Subcutaneous abdominal adipose tissue (tissue), 5 donors: ENCODE measurements around the gene ZFHX3.

Experiments used
- H3K27ac ChIP-seq: one replicate; pipeline ENCODE4 v1.7.0; 2013; ENCODE audit warnings: low read depth, mild to moderate bottlenecking, inconsistent platforms, low read length, moderate library complexity
- H3K27me3 ChIP-seq, 5 donors: one replicate each; pipeline ENCODE4 v1.7.0; 2013; ENCODE audit warnings: low read length in 5 of 5, inconsistent platforms in 1 of 5; ENCODE audit not compliant: control insufficient read depth in 5 of 5, insufficient read depth in 4 of 5
- H3K36me3 ChIP-seq, 5 donors: one replicate each; pipeline ENCODE4 v1.7.0; 2013; ENCODE audit warnings: low read length in 5 of 5; ENCODE audit not compliant: control insufficient read depth in 5 of 5, insufficient read depth in 5 of 5
- H3K4me1 ChIP-seq, 5 donors: one replicate each; pipeline ENCODE4 v1.7.0; 2013; ENCODE audit warnings: low read length in 5 of 5, mild to moderate bottlenecking in 3 of 5, moderate library complexity in 1 of 5; ENCODE audit not compliant: control insufficient read depth in 5 of 5, insufficient read depth in 5 of 5
- H3K4me3 ChIP-seq, 5 donors: one replicate each; pipeline ENCODE4 v1.7.0; 2013; ENCODE audit warnings: low read length in 5 of 5, low read depth in 1 of 5
- H3K9ac ChIP-seq, 5 donors: one replicate each; pipeline ENCODE4 v1.7.0; 2013; ENCODE audit warnings: low read length in 5 of 5, mild to moderate bottlenecking in 4 of 5, moderate library complexity in 3 of 5
- H3K9me3 ChIP-seq, 5 donors: one replicate each; pipeline ENCODE4 v1.7.0; 2013; ENCODE audit warnings: low read length in 5 of 5; ENCODE audit not compliant: control insufficient read depth in 5 of 5
- donor health status: healthy.
- donor health status: healthy.
- donor health status: healthy.
- donor health status: healthy.
- donor health status: healthy.

ZFHX3 gene

GRCh38 chr16:72876221-72876620, 171.7 kb downstream of the ZFHX3 start:
- no peaks in the 10 kb centered on the region for H3K27me3 ChIP-seq
- no peak overlapping the region for H3K4me3 ChIP-seq
- no peaks in the 10 kb centered on the region for H3K9me3 ChIP-seq
- peaks cover 4 to 39% (median 31%) of the 10 kb centered on the region in 5 donors for H3K4me1 ChIP-seq
- H3K36me3 ChIP-seq, result peaks cover 0 to 4% (median 0%) of the 10 kb centered on the region in 5 donors
- H3K27ac ChIP-seq, result no peak overlapping the region
- H3K9ac ChIP-seq, result no peak overlapping the region

- H3K9ac ChIP-seq, result no peak overlapping the region
- no peak overlapping the region for H3K27ac ChIP-seq
- H3K4me3 ChIP-seq, result no peak overlapping the region
- peaks cover 4 to 39% (median 31%) of the 10 kb centered on the region in 5 donors for H3K4me1 ChIP-seq
- no peaks in the 10 kb centered on the region for H3K9me3 ChIP-seq
- H3K27me3 ChIP-seq, result no peaks in the 10 kb centered on the region
- peaks cover 0 to 4% (median 0%) of the 10 kb centered on the region in 5 donors for H3K36me3 ChIP-seq
Observed at GRCh38 chr16:72875291-72876031, 172.5 kb downstream of the ZFHX3 start.

GRCh38 chr16:72873853-72874252, 174.1 kb downstream of the ZFHX3 start:
- no peaks in the 10 kb centered on the region for H3K9me3 ChIP-seq
- peaks cover 4 to 42% (median 34%) of the 10 kb centered on the region in 5 donors for H3K4me1 ChIP-seq
- no peak overlapping the region for H3K27ac ChIP-seq
- no peak overlapping the region for H3K4me3 ChIP-seq
- no peaks in the 10 kb centered on the region for H3K36me3 ChIP-seq
- H3K27me3 ChIP-seq, result no peaks in the 10 kb centered on the region
- no peak overlapping the region for H3K9ac ChIP-seq

GRCh38 chr16:72873044-72873443, 174.9 kb downstream of the ZFHX3 start:
- H3K9me3 ChIP-seq, result no peaks in the 10 kb centered on the region
- H3K9ac ChIP-seq, result no peak overlapping the region
- no peak overlapping the region for H3K4me3 ChIP-seq
- no peaks in the 10 kb centered on the region for H3K27me3 ChIP-seq
- no peaks in the 10 kb centered on the region for H3K36me3 ChIP-seq
- peaks cover 4 to 39% (median 32%) of the 10 kb centered on the region in 5 donors for H3K4me1 ChIP-seq
- no peak overlapping the region for H3K27ac ChIP-seq

GRCh38 chr16:72865835-72866234, 182.1 kb downstream of the ZFHX3 start:
- Histone ChIP-seq H3K9ac (no peak overlapping the region), H3K36me3 (peaks cover 0 to 9% (median 4%) of the 10 kb centered on the region in 5 donors), H3K4me1 (peaks cover 0 to 9% (median 7%) of the 10 kb centered on the region in 5 donors), H3K9me3 (no peaks in the 10 kb centered on the region), H3K27ac (no peak overlapping the region), H3K4me3 (no peak overlapping the region), H3K27me3 (no peaks in the 10 kb centered on the region)

GRCh38 chr16:72865258-72865657, 182.7 kb downstream of the ZFHX3 start:
- Histone ChIP-seq H3K4me3 (no peak overlapping the region), H3K9me3 (no peaks in the 10 kb centered on the region), H3K9ac (no peak overlapping the region), H3K36me3 (peaks cover 0 to 9% (median 4%) of the 10 kb centered on the region in 5 donors), H3K4me1 (peaks cover 0 to 9% (median 7%) of the 10 kb centered on the region in 5 donors), H3K27ac (no peak overlapping the region), H3K27me3 (no peaks in the 10 kb centered on the region)

GRCh38 chr16:72864130-72864833, 183.6 kb downstream of the ZFHX3 start:
- H3K27ac ChIP-seq, result no peak overlapping the region
- no peak overlapping the region for H3K9ac ChIP-seq
- H3K27me3 ChIP-seq, result no peaks in the 10 kb centered on the region
- peaks cover 0 to 9% (median 4%) of the 10 kb centered on the region in 5 donors for H3K36me3 ChIP-seq
- H3K4me1 ChIP-seq, result peaks cover 0 to 11% (median 7%) of the 10 kb centered on the region in 5 donors
- H3K4me3 ChIP-seq, result no peak overlapping the region
- no peaks in the 10 kb centered on the region for H3K9me3 ChIP-seq

GRCh38 chr16:72862090-72862489, 185.8 kb downstream of the ZFHX3 start:
- Histone ChIP-seq H3K4me1 (peaks cover 0 to 16% (median 10%) of the 10 kb centered on the region in 5 donors), H3K27me3 (no peaks in the 10 kb centered on the region), H3K36me3 (peaks cover 0 to 8% (median 4%) of the 10 kb centered on the region in 5 donors), H3K9ac (no peak overlapping the region), H3K4me3 (no peak overlapping the region), H3K9me3 (no peaks in the 10 kb centered on the region), H3K27ac (no peak overlapping the region)

GRCh38 chr16:72860726-72861562, 187.0 kb downstream of the ZFHX3 start:
- no peaks in the 10 kb centered on the region for H3K9me3 ChIP-seq
- no peak overlapping the region for H3K9ac ChIP-seq
- no peak overlapping the region for H3K27ac ChIP-seq
- peaks cover 0 to 6% (median 2%) of the 10 kb centered on the region in 5 donors for H3K36me3 ChIP-seq
- no peak overlapping the region for H3K4me3 ChIP-seq
- peaks cover 0 to 16% (median 10%) of the 10 kb centered on the region in 5 donors for H3K4me1 ChIP-seq
- H3K27me3 ChIP-seq, result no peaks in the 10 kb centered on the region
